Hematopoietic multipotent progenitor cell treated with erythropoietin and hydrocortisone succinate and interleukin-3 and kit ligand, for 4 days (in vitro differentiated cells): ENCODE data around the gene CACNA1B.

Source experiments
- DNase-seq: peaks from one replicate; pipeline ENCODE4 v3.0.0-alpha.2; 2015

CACNA1B gene

GRCh38 chr9:137924761-137925369, 47.3 kb downstream of the CACNA1B start:
- no peak for DNase-seq

GRCh38 chr9:137943655-137944054, 66.1 kb downstream of the CACNA1B start:
- DNase-seq: no peak

GRCh38 chr9:137945581-137945980, 68.0 kb downstream of the CACNA1B start:
- DNase-seq: no peak

- DNase-seq: no peak
These were observed 69.4 kb downstream of the CACNA1B start for GRCh38 chr9:137946993-137947392.

- no peak for DNase-seq
These were observed 71.1 kb downstream of the CACNA1B start for GRCh38 chr9:137948642-137949041.

GRCh38 chr9:137949260-137949659, 71.7 kb downstream of the CACNA1B start:
- no peak for DNase-seq

GRCh38 chr9:137951107-137951506, 73.5 kb downstream of the CACNA1B start:
- DNase-seq: no peak

GRCh38 chr9:137951597-137952490, 74.3 kb downstream of the CACNA1B start:
- DNase-seq: no peak

- DNase-seq: no peak
These were observed 75.5 kb downstream of the CACNA1B start for GRCh38 chr9:137952976-137953666.

GRCh38 chr9:137953683-137954438, 76.3 kb downstream of the CACNA1B start:
- DNase-seq: no peak

GRCh38 chr9:137955224-137955570, 77.6 kb downstream of the CACNA1B start:
- DNase-seq: no peak

GRCh38 chr9:137955586-137955985, 78.0 kb downstream of the CACNA1B start:
- no peak for DNase-seq

GRCh38 chr9:137956039-137956438, 78.5 kb downstream of the CACNA1B start:
- no peak for DNase-seq

- DNase-seq: no peak
These were observed 79.3 kb downstream of the CACNA1B start for GRCh38 chr9:137956688-137957385.

GRCh38 chr9:137959641-137960411, 82.2 kb downstream of the CACNA1B start:
- DNase-seq: no peak

- peak; percentile 10 for DNase-seq
These were observed 82.9 kb downstream of the CACNA1B start for GRCh38 chr9:137960496-137960895.

- DNase-seq: no peak
These were observed 85.9 kb downstream of the CACNA1B start for GRCh38 chr9:137963525-137963924.

- DNase-seq: no peak
These were observed 87.7 kb downstream of the CACNA1B start for GRCh38 chr9:137965177-137965795.

- DNase-seq: no peak
These were observed 89.8 kb downstream of the CACNA1B start for GRCh38 chr9:137967280-137967953.

GRCh38 chr9:137968235-137968634, 90.7 kb downstream of the CACNA1B start:
- DNase-seq: peak; percentile 13

- no peak for DNase-seq
These were observed 91.4 kb downstream of the CACNA1B start for GRCh38 chr9:137969008-137969407.
